ENCODE results near the gene TTC6. TPM values are rescaled to one million over a fixed set of nuclear protein-coding genes. Genes with fewer than 3 reads are reported as not detected.

Gene TTC6
- total and polyA plus RNA-seq, 2 of the 4 experiments (the other 2 are of a cell fraction), result under 0.01 to 0.12 TPM

GRCh38 chr14:37597914-37598746 lies 2.7 kb downstream of the TTC6 start (continued):
- no peak for TF ChIP-seq CHD1 (IDR thresholded peaks at IDR 0.05; ENCODE audit: low read depth, low read length)

GRCh38 chr14:37598747-37599506 lies 3.5 kb downstream of the TTC6 start:
- H2AFZ ChIP-seq (replicated peaks; ENCODE audit: low read length, poor library complexity), result no peak overlapping the region
- BruUV-seq (replicated peaks), result no TSS peak

More at GRCh38 chr14:37598747-37599506, 3.5 kb downstream of the TTC6 start:
- Histone ChIP-seq H4K8ac (ENCODE audit: low read depth in 2 of 2, low read length in 2 of 2) (no peak overlapping the region), H2AK9ac (replicated peaks; ENCODE audit: low read depth, low read length, poor library complexity) (no peak overlapping the region), H3K18ac (ENCODE audit: low read depth, low read length) (no peak overlapping the region), H2AK5ac (ENCODE audit: low read depth, low read length) (no peak overlapping the region), H3K56ac (ENCODE audit: extremely low read depth, insufficient read depth, low read length) (no peak overlapping the region), H3K27me3 (ENCODE audit: control insufficient read depth, insufficient read depth, low read length) (peaks cover 84% of the 10 kb centered on the region), H3K36me3 (ENCODE audit: control insufficient read depth, insufficient read depth, low read length) (no peaks in the 10 kb centered on the region), H3K9ac (ENCODE audit: low read depth, low read length) (no peak overlapping the region), H2BK5ac (ENCODE audit: low read depth, low read length, poor library complexity, severe bottlenecking) (no peak overlapping the region), H3K14ac (replicated peaks; ENCODE audit: low read depth, low read length) (no peak overlapping the region), H4K91ac (ENCODE audit: insufficient read depth, low read depth, low read length) (no peak overlapping the region), H4K20me1 (ENCODE audit: insufficient read depth, low read length) (no peaks in the 10 kb centered on the region), H3K27ac (ENCODE audit: insufficient read depth, low read length) (no peak overlapping the region), H2BK15ac (ENCODE audit: low read depth, low read length) (no peak overlapping the region), H3K4me2 (ENCODE audit: low read depth, low read length) (no peak overlapping the region), H3K4me1 (ENCODE audit: control insufficient read depth, insufficient read depth, low read length) (peaks cover 5% of the 10 kb centered on the region; the same call in 1 of the 2 replicates), H2BK20ac (ENCODE audit: low read depth, low read length) (no peak overlapping the region), H3K9me3 (ENCODE audit: control insufficient read depth, insufficient read depth, low read length) (peaks cover 25% of the 10 kb centered on the region), H3K23ac (ENCODE audit: low read depth, low read length) (no peak overlapping the region), H2BK120ac (ENCODE audit: low read depth, low read length) (no peak overlapping the region), H3K4ac (ENCODE audit: low read depth, low read length) (no peak overlapping the region), H3K9me1 (ENCODE audit: insufficient read depth, low read length) (0 out of 2 replicates have a peak, but pooled peaks cover 3% of the 10 kb centered on the region), H4K5ac (ENCODE audit: low read depth, low read length) (no peak overlapping the region), H3K79me1 (ENCODE audit: low read depth in 1 of 2, low read length in 2 of 2) (no peaks in the 10 kb centered on the region), H3K4me3 (ENCODE audit: insufficient read depth, low read depth, low read length) (no peak overlapping the region)
- in situ Hi-C loops (cut with MboI; ENCODE audit: low sequenced_read_pairs), result no loop called here
- dilution Hi-C loops (cut with HindIII; ENCODE audit: low sequenced_read_pairs, unreplicated experiment), result no loop called here
- no peak for ATAC-seq (ENCODE audit: low read depth)
- CTCF ChIA-PET, result interaction anchor here (0.7 to 0.9 kb wide), 2 partner anchors 188 to 200 kb away, joined by 3 to 4 read pairs; no protein-coding TSS in a partner anchor
- TF ChIP-seq MAZ (IDR thresholded peaks at IDR 0.05; ENCODE audit: borderline replicate concordance, low read depth, low read length), result no peak
- TF ChIP-seq MXI1 (IDR thresholded peaks at IDR 0.05; ENCODE audit: borderline replicate concordance, low read depth, low read length), result no peak
- TF ChIP-seq BHLHE40 (IDR thresholded peaks at IDR 0.05; ENCODE audit: low read depth, low read length), result no peak
- TF ChIP-seq ELK1 (IDR thresholded peaks at IDR 0.05; ENCODE audit: borderline replicate concordance, low read depth, low read length), result no peak
- no peak for TF ChIP-seq MAFK (IDR thresholded peaks at IDR 0.05; ENCODE audit: low read depth, low read length)
- TF ChIP-seq RAD21 (IDR thresholded peaks at IDR 0.05; ENCODE audit: low read length), result no peak
- TF ChIP-seq SMC3 (IDR thresholded peaks at IDR 0.05; ENCODE audit: low read depth, low read length), result no peak
- TF ChIP-seq RCOR1 (IDR thresholded peaks at IDR 0.05; ENCODE audit: insufficient replicate concordance, low read length), result no peak
- TF ChIP-seq RFX5 (IDR thresholded peaks at IDR 0.05; ENCODE audit: low read depth, low read length), result no peak
- 40% methylated on average over 5 of the region's 36 CpGs; no CpG with 5 or more reads in 1 of the 2 experiments for WGBS, 2 experiments (ENCODE audit: extremely low coverage in 2 of 2, insufficient read length in 1 of 2)
- intact Hi-C loops (cut with micrococcal nuclease), result loop anchor here (5.0 kb wide), 1 partner anchor 108 kb away; no protein-coding TSS in a partner anchor
- DNase-seq, result no peak
- POLR2A ChIA-PET (ENCODE audit: unreplicated experiment), result no interaction called here

Data from IMR-90 (cell line).